MCF 10A (cell line): ENCODE data around the gene MAN1A1. TPM values are rescaled to one million over a fixed set of nuclear protein-coding genes. Genes with fewer than 3 reads are reported as not detected.

ENCODE experiments used
- BruUV-seq: library from RNA; stranded (reverse); fragments of 400-500 nt; replicated peaks from 2 replicates; lab custom pipeline; 2021; lab: Mats Ljungman, UMichigan
- CTCF ChIA-PET: fragments of 300-600 bp; sonication (Branson Sonifier 250); formaldehyde crosslinking; extraction: SDS; loops from one replicate; lab custom pipeline; 2021; ENCODE audit warnings: antibody characterized with exemption, inconsistent platforms; lab: Yijun Ruan, JAX
- POLR2A ChIA-PET: fragments of 300-600, 350-650 bp; sonication (Branson Sonifier 250); formaldehyde crosslinking; extraction: SDS; loops from one replicate; lab custom pipeline; 2020; ENCODE audit warnings: antibody characterized with exemption, inconsistent platforms; lab: Yijun Ruan, JAX
- DNase-seq: peaks from one replicate; pipeline ENCODE4 v3.0.0-alpha.2; 2018; ENCODE audit not compliant: unreplicated experiment
- H3K27ac Mint-ChIP-seq: one replicate; pipeline ENCODE4 v1.8.0; 2022; ENCODE audit warnings: mild to moderate bottlenecking, low read depth, mixed read lengths; ENCODE audit not compliant: unreplicated experiment
- H3K27me3 Mint-ChIP-seq: one replicate; pipeline ENCODE4 v1.8.0; 2022; ENCODE audit warnings: mixed read lengths; ENCODE audit not compliant: insufficient read depth, unreplicated experiment
- H3K36me3 Mint-ChIP-seq: one replicate; pipeline ENCODE4 v1.8.0; 2022; ENCODE audit warnings: mild to moderate bottlenecking, moderate library complexity, mixed read lengths; ENCODE audit not compliant: insufficient read depth, unreplicated experiment
- H3K4me1 Mint-ChIP-seq: one replicate; pipeline ENCODE4 v1.8.0; 2022; ENCODE audit warnings: mixed read lengths; ENCODE audit not compliant: insufficient read depth, unreplicated experiment
- H3K4me3 Mint-ChIP-seq: one replicate; pipeline ENCODE4 v1.8.0; 2022; ENCODE audit warnings: mild to moderate bottlenecking, moderate library complexity, mixed read lengths; ENCODE audit not compliant: unreplicated experiment
- H3K9me3 Mint-ChIP-seq: one replicate; pipeline ENCODE4 v1.8.0; 2022; ENCODE audit warnings: mixed read lengths; ENCODE audit not compliant: unreplicated experiment
- CTCF ChIP-seq: fragments of 200-600 bp; IDR thresholded peaks from one replicate; pipeline ENCODE4 v1.8.0; 2022; ENCODE audit warnings: antibody characterized with exemption, mild to moderate bottlenecking; ENCODE audit not compliant: unreplicated experiment
- intact Hi-C: fragments of 100-400 bp; cut with micrococcal nuclease; formaldehyde crosslinking; loops from 2 replicates; pipeline ENCODE4 v1.14.1; 2022
- total RNA-seq: library from RNA; stranded (reverse); gene quantifications from 2 replicates; pipeline ENCODE4 v1.2.3, GENCODE V29; 2022

MAN1A1 gene
- total RNA-seq, 1 experiment from 2014 or later = 1.3 TPM

- DNase-seq = no peak
- H3K36me3 Mint-ChIP-seq = no peaks in the 10 kb centered on the region
- H3K27ac Mint-ChIP-seq = no peak overlapping the region
- H3K4me1 Mint-ChIP-seq = peaks cover 6% of the 10 kb centered on the region
- TF ChIP-seq CTCF = no peak
- ChIA-PET POLR2A (no interaction called here), CTCF (no interaction called here)
- intact Hi-C loops = loop anchor here (5.0 to 10.0 kb wide), 3 partner anchors 181 to 1021 kb away; no protein-coding TSS in a partner anchor
- BruUV-seq = no TSS peak
- H3K27me3 Mint-ChIP-seq = no peaks in the 10 kb centered on the region
- no peaks in the 10 kb centered on the region for H3K9me3 Mint-ChIP-seq
- H3K4me3 Mint-ChIP-seq = no peak overlapping the region
Measured at GRCh38 chr6:119353696-119354095, 4.1 kb upstream of the MAN1A1 start.

- peaks cover 13% of the 10 kb centered on the region for H3K4me1 Mint-ChIP-seq
Measured at GRCh38 chr6:119352001-119352400, 2.4 kb upstream of the MAN1A1 start.

GRCh38 chr6:119350952-119351372, 1.4 kb upstream of the MAN1A1 start:
- peak; percentile 51 for TF ChIP-seq CTCF
- ChIA-PET CTCF (interaction anchor here (0.6 to 2.1 kb wide), 22 partner anchors 14 to 940 kb away, joined by 3 to 33 read pairs (median 5); partner anchors contain the start of gene FAM184A), POLR2A (interaction anchor here (0.7 to 2.1 kb wide), 9 partner anchors 17 to 726 kb away, joined by 3 to 17 read pairs (median 4); partner anchors contain the start of gene MCM9)
- H3K4me3 Mint-ChIP-seq = peak overlapping the region; percentile 71
- no peaks in the 10 kb centered on the region for H3K27me3 Mint-ChIP-seq
- no peaks in the 10 kb centered on the region for H3K9me3 Mint-ChIP-seq
- peaks cover 13% of the 10 kb centered on the region for H3K4me1 Mint-ChIP-seq
- BruUV-seq = no TSS peak
- peak; percentile 61 for DNase-seq
- no peaks in the 10 kb centered on the region for H3K36me3 Mint-ChIP-seq
- H3K27ac Mint-ChIP-seq = no peak overlapping the region
- intact Hi-C loops = loop anchor here (1.0 to 10.0 kb wide), 8 partner anchors 184 to 1024 kb away; no protein-coding TSS in a partner anchor

More at GRCh38 chr6:119352001-119352400, 2.4 kb upstream of the MAN1A1 start:
- DNase-seq = no peak
- no peaks in the 10 kb centered on the region for H3K9me3 Mint-ChIP-seq
- no peak for TF ChIP-seq CTCF
- H3K27ac Mint-ChIP-seq = no peak overlapping the region
- H3K27me3 Mint-ChIP-seq = no peaks in the 10 kb centered on the region
- no peak overlapping the region for H3K4me3 Mint-ChIP-seq
- BruUV-seq = no TSS peak
- POLR2A ChIA-PET = interaction anchor here (2.1 kb wide), 1 partner anchor 203 kb away, joined by 17 read pairs; no protein-coding TSS in a partner anchor
- intact Hi-C loops = loop anchor here (5.0 to 10.0 kb wide), 3 partner anchors 183 to 1023 kb away; no protein-coding TSS in a partner anchor
- H3K36me3 Mint-ChIP-seq = no peaks in the 10 kb centered on the region
- CTCF ChIA-PET = interaction anchor here (2.1 kb wide), 1 partner anchor 18 kb away, joined by 15 read pairs; no protein-coding TSS in a partner anchor

- peak; percentile 66 for DNase-seq
- ChIA-PET CTCF (interaction anchor here (0.6 to 2.1 kb wide), 26 partner anchors 14 to 1982 kb away, joined by 3 to 33 read pairs (median 4); partner anchors contain the start of gene FAM184A), POLR2A (interaction anchor here (0.6 to 2.1 kb wide), 11 partner anchors 15 to 727 kb away, joined by 3 to 17 read pairs (median 4); partner anchors contain the start of gene MCM9)
- TF ChIP-seq CTCF = no peak
- intact Hi-C loops = loop anchor here (1.0 to 10.0 kb wide), 5 partner anchors 184 to 1024 kb away; no protein-coding TSS in a partner anchor
- peak overlapping the region; percentile 1 for H3K27ac Mint-ChIP-seq
- H3K27me3 Mint-ChIP-seq = no peaks in the 10 kb centered on the region
- TSS peak; percentile 47 for BruUV-seq
- H3K9me3 Mint-ChIP-seq = no peaks in the 10 kb centered on the region
- H3K4me3 Mint-ChIP-seq = peak overlapping the region; percentile 71
- no peaks in the 10 kb centered on the region for H3K36me3 Mint-ChIP-seq
- H3K4me1 Mint-ChIP-seq = peaks cover 9% of the 10 kb centered on the region
Measured at GRCh38 chr6:119350202-119350951, 816 bp upstream of the MAN1A1 start.
